ENCODE results near the gene SNX3.
"Not testable (repeated sequence)": the region's sequence is repeated elsewhere in the genome, so short reads cannot be mapped to it uniquely, and the experiment has no call there.

SNX3 gene

DNA sequence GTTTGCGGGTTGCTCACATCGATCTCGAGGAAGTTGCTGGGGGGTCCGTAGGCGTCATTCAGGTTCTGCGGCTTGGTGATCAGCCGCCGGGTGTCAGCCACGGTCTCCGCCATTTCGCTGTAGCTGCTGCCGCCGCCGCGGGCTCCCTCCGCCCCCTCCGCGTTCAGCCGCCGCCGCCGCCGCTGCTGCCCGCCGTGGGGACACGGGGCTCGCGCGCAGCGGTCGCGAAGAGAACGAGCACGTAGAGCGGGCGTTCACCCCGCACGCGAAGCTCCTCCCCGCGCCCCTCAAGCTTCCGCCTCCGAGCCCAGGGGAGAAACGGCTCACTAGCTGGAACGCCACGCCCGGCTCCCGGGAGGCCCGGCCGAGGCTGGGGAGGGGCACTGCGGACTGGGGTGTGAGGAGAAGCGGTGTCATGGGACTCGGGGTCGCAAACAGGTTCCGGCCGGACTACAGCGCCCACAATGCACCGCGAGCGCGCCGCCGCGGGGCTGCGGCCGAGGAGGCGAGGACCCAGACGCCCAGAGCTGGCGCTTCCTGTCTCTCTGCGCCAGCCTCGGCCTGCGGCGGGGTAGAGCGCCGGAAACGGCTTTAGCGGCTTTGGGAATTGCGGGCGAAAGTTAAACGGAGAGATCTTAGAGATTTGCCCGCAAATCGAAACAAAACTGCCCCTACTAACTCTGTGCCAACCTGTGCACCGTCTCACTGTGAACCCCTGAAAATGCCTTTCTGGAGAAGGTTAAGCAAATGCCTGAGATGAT is at the start of gene SNX3:
Gene SNX3 (minus strand): TSS at position 232 of the 761 bp plus-strand sequence. CDS start 119 bp downstream, at position 113.
- peak; percentile 73 for DNase-seq (ENCODE audit: low read depth)

GRCh38 chr6:108309844-108310243 is 49.0 kb upstream of the SNX3 start:
- DNase-seq (ENCODE audit: low read depth) = no peak

- not testable (repeated sequence) for DNase-seq (ENCODE audit: low read depth)
Measured at GRCh38 chr6:108308641-108309040, 47.8 kb upstream of the SNX3 start.

DNA sequence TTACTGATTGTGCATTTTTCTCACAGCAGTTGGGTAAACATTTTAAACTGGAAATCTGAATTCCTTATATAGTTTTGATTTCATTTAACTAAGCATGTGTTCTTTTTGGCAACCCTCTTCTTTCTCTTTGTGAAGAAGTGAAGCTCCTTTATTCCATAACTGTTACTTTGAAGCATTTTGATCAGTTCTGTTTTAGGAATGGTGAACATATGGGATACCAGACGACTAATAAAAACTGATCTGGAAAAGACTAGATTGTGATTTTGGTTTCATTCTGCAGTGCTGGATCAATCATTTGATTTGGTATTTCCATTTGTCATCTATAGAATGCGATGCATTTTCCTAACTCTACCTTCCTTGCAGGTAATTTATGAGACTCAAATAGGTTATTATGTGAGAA is 43.8 kb upstream of the SNX3 start:
- DNase-seq (ENCODE audit: low read depth) = no peak

- no peak for DNase-seq (ENCODE audit: low read depth)
Measured at GRCh38 chr6:108302386-108302785, 41.5 kb upstream of the SNX3 start.

DNA sequence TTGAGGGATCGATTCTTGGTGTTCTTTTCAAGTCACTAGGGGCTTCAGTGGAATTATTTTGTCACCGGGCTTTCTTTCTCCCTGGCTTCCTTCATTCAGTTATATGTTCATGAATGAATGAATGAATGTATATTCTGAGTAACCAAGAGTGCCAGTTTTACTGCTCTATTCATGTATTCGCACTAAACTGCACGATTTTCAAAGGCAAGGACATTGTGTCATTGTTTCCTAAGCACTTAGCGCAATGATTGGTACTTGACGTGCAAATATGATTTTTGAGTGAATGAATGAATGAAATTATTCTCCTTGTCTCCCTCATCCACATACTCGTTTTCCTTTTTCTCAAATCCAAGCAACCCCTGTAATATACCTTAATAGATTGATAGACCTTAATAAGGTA is 34.8 kb upstream of the SNX3 start:
- no peak for DNase-seq (ENCODE audit: low read depth)

GRCh38 chr6:108294727-108295625 is 34.1 kb upstream of the SNX3 start, which contains the start of gene AFG1L:
AFG1L (plus strand) TSS chr6:108295054; CDS start chr6:108295080, 26 bp downstream.
- peak; percentile 75 for DNase-seq (ENCODE audit: low read depth)

DNA sequence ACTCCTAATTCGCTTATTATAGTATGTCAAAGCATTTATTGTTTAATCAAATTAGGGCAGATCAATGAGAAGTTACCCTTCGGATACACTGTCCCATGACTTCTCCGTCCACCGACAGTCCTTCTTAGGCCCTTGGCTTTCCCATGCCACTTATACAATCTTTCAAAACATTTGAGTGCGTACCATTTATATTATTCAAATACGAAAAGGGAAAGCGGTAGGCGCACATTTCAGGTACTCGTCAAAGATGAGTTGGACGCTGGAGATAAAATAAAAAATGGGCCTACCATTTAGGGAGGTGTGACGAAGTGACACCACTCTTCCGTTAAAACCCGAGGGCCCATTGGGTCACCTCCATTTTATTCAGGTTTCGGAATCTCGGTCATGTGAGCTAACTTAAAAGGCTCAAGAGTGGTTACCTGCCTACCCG is 33.5 kb upstream of the SNX3 start:
- no peak for DNase-seq (ENCODE audit: low read depth)

DNA sequence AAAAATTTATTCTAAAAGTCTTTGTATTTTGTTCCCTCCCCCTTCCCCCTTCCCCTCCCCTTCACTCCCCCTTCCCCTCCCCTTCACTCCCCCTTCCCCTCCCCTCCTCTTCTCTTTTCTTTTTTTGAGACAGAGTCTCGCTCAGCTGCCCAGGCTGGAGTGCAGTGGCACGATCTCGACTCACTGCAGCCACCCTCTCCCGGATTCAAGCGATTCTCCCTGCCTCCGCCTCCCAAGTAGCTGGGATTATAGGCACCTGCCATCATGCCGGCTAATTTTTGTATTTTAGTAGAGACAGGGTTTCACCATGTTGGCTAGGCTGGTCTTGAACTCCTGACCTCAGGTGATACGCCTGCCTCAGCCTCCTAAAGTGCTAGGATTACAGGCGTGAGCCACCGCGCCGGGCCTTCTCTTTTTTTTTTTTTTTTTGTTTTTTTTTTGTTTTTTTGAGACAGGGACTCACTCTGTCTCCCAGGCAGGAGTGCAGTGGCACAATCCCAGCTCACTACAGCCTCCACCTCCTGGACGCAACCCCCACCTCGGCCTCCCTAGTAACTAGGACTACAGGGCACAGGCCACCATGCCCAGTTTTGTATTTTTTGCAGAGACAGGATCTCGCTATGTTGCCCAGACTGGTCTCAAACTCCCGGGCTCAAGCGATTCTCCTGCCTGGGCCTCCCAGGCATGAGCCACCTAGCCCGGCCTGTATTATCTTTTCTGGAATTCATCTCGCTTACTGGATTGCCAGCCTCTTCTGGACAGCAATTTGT is 32.9 kb upstream of the SNX3 start:
- no peak for DNase-seq (ENCODE audit: low read depth)

- not testable (repeated sequence) for DNase-seq (ENCODE audit: low read depth)
Measured at GRCh38 chr6:108292561-108292960, 31.7 kb upstream of the SNX3 start.

DNA sequence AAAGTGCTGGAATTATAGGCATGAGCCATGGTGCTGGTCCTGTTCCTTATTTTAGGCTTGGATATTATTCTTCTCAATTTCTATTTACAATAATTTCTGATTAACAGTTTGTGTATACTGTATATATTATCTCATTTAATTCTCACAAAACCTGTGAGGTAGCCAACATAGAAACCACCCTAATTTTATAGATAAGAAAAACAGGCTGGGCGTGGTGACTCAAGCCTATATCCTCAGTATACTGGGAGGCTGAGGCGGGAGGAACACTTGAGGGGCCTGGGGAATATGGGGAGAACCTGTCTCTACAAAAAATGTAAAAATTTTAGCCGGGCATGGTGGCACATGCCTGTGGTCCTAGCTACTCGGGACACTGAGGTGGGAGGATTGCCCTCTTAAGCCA is 30.3 kb upstream of the SNX3 start:
- no peak for DNase-seq (ENCODE audit: low read depth)

GRCh38 chr6:108288742-108289141 is 27.9 kb upstream of the SNX3 start:
- DNase-seq (ENCODE audit: low read depth) = no peak

GRCh38 chr6:108287373-108287772 is 26.5 kb upstream of the SNX3 start:
- no peak for DNase-seq (ENCODE audit: low read depth)

GRCh38 chr6:108286366-108286765 is 25.5 kb upstream of the SNX3 start:
- no peak for DNase-seq (ENCODE audit: low read depth)

- DNase-seq (ENCODE audit: low read depth) = no peak
Measured at GRCh38 chr6:108285381-108285780, 24.5 kb upstream of the SNX3 start.

DNA sequence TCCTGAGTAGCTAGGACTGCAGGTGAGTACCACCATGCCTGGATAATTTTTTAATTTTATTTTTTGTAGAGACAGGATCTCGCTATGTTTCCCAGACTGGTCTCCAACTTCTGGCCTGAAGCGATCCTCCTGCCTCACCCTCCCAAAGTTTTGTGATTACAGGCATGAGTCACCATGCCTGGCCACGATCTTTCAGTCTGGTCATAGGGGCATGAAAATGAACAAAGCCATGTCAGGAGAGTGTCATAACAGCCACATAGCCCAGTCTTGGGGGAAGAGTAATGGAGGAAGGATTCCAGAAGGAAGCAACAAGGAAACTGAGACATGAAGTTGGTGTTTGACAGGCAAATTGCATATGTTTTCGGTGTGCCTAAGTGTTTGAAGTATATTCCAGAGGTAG is 17.0 kb upstream of the SNX3 start:
- DNase-seq (ENCODE audit: low read depth) = no peak

GRCh38 chr6:108277295-108277694 is 16.5 kb upstream of the SNX3 start:
- no peak for DNase-seq (ENCODE audit: low read depth)

DNA sequence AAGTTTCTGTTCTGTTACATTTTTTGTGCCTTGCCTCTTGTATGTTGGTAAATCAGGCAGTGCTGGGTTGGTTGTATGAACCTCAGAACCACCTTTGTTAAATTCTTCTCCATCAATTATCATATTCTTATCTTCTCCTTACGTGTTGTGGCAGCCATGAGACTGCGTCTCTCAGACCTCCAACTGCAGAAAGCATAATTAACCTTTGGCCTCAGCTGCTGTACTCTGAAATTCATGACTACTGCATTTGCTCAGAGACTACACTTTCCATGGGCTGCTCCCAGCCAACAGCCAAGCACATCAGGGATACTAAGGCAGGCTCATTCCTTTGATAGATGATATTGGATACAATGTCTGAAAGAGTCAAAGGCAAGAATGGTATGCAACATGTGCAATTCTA is 15.1 kb upstream of the SNX3 start:
- no peak for DNase-seq (ENCODE audit: low read depth)

DNA sequence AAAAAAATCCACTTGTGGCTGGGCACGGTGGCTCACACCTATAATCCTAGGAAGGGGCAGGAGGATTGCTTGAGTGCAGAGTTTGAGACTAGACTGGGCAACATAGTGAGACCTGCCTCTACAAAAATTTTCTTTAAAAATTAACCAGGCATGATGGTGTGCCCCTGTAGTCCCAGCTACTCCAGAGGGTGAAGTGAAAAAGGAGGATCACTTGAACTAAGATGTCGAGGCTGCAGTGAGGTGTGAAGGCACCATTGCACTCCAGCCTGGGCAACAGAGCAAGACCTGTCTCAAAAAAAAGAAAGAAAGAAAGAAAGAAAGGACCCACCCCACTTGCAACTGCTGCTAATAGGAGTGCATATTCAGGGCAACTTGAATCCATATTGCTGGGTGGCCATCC is 13.7 kb upstream of the SNX3 start:
- DNase-seq (ENCODE audit: low read depth) = no peak

DNA sequence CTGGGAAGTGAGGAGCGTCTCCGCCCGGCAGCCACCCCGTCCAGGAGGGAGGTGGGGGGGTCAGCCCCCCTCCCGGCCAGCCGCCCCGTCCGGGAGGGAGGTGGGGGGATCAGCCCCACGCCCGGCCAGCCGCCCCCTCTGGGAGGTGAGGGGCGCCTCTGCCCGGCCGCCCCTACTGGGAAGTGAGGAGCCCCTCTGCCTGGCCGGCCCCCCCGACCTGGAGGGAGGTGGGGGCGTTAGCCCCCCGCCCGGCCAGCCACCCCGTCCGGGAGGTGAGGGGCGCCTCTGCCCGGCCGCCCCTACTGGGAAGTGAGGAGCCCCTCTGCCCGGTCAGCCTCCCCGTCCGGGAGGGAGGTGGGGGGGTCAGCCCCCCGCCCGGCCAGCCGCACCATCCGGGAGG is 9.1 kb upstream of the SNX3 start:
- DNase-seq (ENCODE audit: low read depth) = not testable (repeated sequence)

GRCh38 chr6:108268845-108269244 is 8.0 kb upstream of the SNX3 start:
- no peak for DNase-seq (ENCODE audit: low read depth)

- DNase-seq (ENCODE audit: low read depth) = no peak
Measured at GRCh38 chr6:108263371-108263770, 2.5 kb upstream of the SNX3 start.
